Measurements from ENCODE around the gene WFDC13. TPM values are rescaled to one million over a fixed set of nuclear protein-coding genes. Genes with fewer than 3 reads are reported as not detected.
"Not testable (repeated sequence)": the region's sequence is repeated elsewhere in the genome, so short reads cannot be mapped to it uniquely, and the experiment has no call there.

The WFDC13 gene
- total RNA-seq, 2 donors from 2014 or later: not detected

DNA sequence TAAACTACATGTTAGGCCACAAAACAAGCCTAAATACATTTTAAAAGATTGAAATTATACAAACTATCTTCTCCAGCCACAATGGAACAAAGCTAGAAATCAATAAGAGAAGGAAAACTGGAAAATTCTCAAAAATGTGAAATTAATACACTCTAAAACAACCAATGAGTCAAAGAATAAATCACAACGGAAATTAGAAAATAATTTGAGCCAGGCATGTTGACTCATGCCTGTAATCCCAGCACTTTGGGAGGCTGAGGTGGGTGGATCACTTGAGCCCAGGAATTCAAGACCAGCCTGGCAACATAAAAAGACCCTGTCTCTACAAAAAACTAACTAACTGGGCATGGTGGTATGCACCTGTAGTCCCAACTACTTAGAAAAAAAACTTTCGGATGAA, 6.3 kb upstream of the WFDC13 start:
- 87% methylated on average over 2 of the region's 2 CpGs; no CpG with 5 or more reads in 1 of the 2 experiments for WGBS, 2 experiments (ENCODE audit: insufficient coverage in 1 of 2, insufficient read length in 1 of 2)
- Mint-ChIP-seq H3K27ac (no peak overlapping the region), H3K4me1 (no peaks in the 10 kb centered on the region), H3K27me3 (ENCODE audit: insufficient read depth) (no peaks in the 10 kb centered on the region), H3K36me3 (ENCODE audit: low read depth) (no peaks in the 10 kb centered on the region), H3K9me3 (peaks cover 39% of the 10 kb centered on the region), H3K4me3 (no peak overlapping the region)
- H3K4me1 ChIP-seq (ENCODE audit: control insufficient read depth, insufficient read depth, low read length): no peaks in the 10 kb centered on the region
- no peak overlapping the region for H3K27ac ChIP-seq (ENCODE audit: low read depth, low read length)
- peaks cover 18% of the 10 kb centered on the region for H3K9me3 ChIP-seq (ENCODE audit: control insufficient read depth, low read length)
- TF ChIP-seq, protein P1, sequence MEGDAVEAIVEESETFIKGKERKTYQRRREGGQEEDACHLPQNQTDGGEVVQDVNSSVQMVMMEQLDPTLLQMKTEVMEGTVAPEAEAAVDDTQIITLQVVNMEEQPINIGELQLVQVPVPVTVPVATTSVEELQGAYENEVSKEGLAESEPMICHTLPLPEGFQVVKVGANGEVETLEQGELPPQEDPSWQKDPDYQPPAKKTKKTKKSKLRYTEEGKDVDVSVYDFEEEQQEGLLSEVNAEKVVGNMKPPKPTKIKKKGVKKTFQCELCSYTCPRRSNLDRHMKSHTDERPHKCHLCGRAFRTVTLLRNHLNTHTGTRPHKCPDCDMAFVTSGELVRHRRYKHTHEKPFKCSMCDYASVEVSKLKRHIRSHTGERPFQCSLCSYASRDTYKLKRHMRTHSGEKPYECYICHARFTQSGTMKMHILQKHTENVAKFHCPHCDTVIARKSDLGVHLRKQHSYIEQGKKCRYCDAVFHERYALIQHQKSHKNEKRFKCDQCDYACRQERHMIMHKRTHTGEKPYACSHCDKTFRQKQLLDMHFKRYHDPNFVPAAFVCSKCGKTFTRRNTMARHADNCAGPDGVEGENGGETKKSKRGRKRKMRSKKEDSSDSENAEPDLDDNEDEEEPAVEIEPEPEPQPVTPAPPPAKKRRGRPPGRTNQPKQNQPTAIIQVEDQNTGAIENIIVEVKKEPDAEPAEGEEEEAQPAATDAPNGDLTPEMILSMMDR (conservative IDR thresholded peaks at IDR 0.05): no peak
- H3K36me3 ChIP-seq (ENCODE audit: control insufficient read depth, insufficient read depth, low read length): no peaks in the 10 kb centered on the region
- H3K4me3 ChIP-seq (ENCODE audit: low read length): no peak overlapping the region
- no peaks in the 10 kb centered on the region for H3K27me3 ChIP-seq (ENCODE audit: control insufficient read depth, insufficient read depth, low read length, poor library complexity, severe bottlenecking)
- DNase-seq: no peak
- H3K9ac ChIP-seq (ENCODE audit: extremely low read depth, low read length, poor library complexity, severe bottlenecking): no peak overlapping the region

DNA sequence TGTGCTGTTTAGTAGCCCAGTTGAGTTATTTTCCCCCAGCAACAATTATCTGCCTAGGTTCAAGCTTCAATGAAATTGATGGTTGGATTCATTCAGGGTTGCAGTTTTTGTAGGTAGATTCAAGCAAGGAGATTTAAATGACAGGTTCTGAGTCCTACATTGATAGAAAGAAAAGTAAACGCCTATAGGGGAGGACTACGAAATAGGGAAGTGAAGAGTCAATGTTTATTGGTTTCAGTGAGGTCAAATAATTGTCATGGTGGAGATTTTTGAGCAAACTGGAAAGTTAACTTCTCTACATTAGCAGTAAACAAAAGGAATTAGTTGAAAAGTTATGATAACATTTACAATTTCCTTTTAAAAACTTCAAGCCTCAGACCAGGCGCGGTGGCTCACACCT, 734 bp upstream of the WFDC13 start:
- TF ChIP-seq, protein P1 (conservative IDR thresholded peaks at IDR 0.05): no peak
- peaks cover 4% of the 10 kb centered on the region for H3K4me1 Mint-ChIP-seq
- no peak overlapping the region for H3K9ac ChIP-seq (ENCODE audit: extremely low read depth, low read length, poor library complexity, severe bottlenecking)
- no peaks in the 10 kb centered on the region for H3K9me3 ChIP-seq (ENCODE audit: control insufficient read depth, low read length)
- H3K27me3 Mint-ChIP-seq (ENCODE audit: insufficient read depth): peaks cover 4% of the 10 kb centered on the region
- H3K4me3 ChIP-seq (ENCODE audit: low read length): no peak overlapping the region
- no peaks in the 10 kb centered on the region for H3K36me3 ChIP-seq (ENCODE audit: control insufficient read depth, insufficient read depth, low read length)
- peaks cover 2% of the 10 kb centered on the region for H3K36me3 Mint-ChIP-seq (ENCODE audit: low read depth)
- peaks cover 4% of the 10 kb centered on the region for H3K4me1 ChIP-seq (ENCODE audit: control insufficient read depth, insufficient read depth, low read length)
- no peak for DNase-seq
- WGBS, 2 experiments (ENCODE audit: insufficient coverage in 1 of 2, insufficient read length in 1 of 2): 79 to 100% methylated on average over 2 to 4 of the region's 4 CpGs
- H3K27ac ChIP-seq (ENCODE audit: low read depth, low read length): no peak overlapping the region
- H3K9me3 Mint-ChIP-seq: peaks cover 4% of the 10 kb centered on the region
- H3K27ac Mint-ChIP-seq: no peak overlapping the region
- no peaks in the 10 kb centered on the region for H3K27me3 ChIP-seq (ENCODE audit: control insufficient read depth, insufficient read depth, low read length, poor library complexity, severe bottlenecking)
- H3K4me3 Mint-ChIP-seq: no peak overlapping the region

DNA sequence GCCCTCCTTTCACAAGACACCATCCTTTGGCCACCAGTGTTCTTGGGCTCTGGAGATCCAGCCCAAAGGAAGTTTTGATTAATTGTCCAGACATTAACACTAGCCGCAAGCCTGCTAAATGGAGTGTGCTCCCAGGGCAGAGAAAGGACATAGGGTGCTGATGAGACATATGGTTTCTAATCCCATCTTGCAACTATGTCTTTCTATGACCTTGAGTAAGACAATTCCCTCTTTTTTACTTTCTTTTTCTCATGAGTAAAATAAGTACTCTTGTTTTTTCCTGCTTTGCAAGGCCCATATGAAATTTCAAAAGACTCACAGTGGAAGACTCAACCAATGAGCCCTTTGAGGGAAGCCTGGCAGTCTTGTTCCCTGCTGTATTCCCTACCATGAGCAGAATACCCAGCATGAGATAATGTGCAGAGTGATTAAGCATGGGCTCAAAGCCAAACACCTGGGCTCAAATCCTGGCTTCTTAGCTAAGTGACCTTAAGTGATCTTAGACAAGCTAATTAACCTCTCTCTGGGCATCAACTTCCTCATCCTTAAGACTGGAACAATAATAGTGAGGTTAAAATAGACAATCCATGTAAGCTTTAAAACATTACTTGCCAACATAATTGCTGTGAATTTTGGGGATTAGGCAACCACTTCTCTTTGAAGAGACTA, 3.3 kb downstream of the WFDC13 start, which contains the start of gene WFDC10B:
WFDC10B (minus strand) TSS at position 51 of the 669 bp plus-strand sequence. CDS start 19,027 bp downstream, outside the sequence.
- no peaks in the 10 kb centered on the region for H3K9me3 ChIP-seq (ENCODE audit: control insufficient read depth, low read length)
- TF ChIP-seq, protein P1 (conservative IDR thresholded peaks at IDR 0.05): no peak
- Mint-ChIP-seq H3K27ac (no peak within 1 kb of the TSS), H3K27me3 (ENCODE audit: insufficient read depth) (peaks cover 4% of the 10 kb centered on the region), H3K4me1 (peaks cover 4% of the 10 kb centered on the region), H3K36me3 (ENCODE audit: low read depth) (peaks cover 2% of the 10 kb centered on the region), H3K9me3 (no peaks in the 10 kb centered on the region), H3K4me3 (no peak within 1 kb of the TSS)
- H3K9ac ChIP-seq (ENCODE audit: extremely low read depth, low read length, poor library complexity, severe bottlenecking): no peak within 1 kb of the TSS
- no peak within 1 kb of the TSS for H3K4me3 ChIP-seq (ENCODE audit: low read length)
- H3K36me3 ChIP-seq (ENCODE audit: control insufficient read depth, insufficient read depth, low read length): no peaks in the 10 kb centered on the region
- H3K27me3 ChIP-seq (ENCODE audit: control insufficient read depth, insufficient read depth, low read length, poor library complexity, severe bottlenecking): no peaks in the 10 kb centered on the region
- no peak for DNase-seq
- no peak within 1 kb of the TSS for H3K27ac ChIP-seq (ENCODE audit: low read depth, low read length)
- whole genome bisulfite sequencing, 2 experiments (ENCODE audit: insufficient coverage in 1 of 2, insufficient read length in 1 of 2): 92 to 100% methylated on average over 1 of the region's 1 CpG
- H3K4me1 ChIP-seq (ENCODE audit: control insufficient read depth, insufficient read depth, low read length): peaks cover 4% of the 10 kb centered on the region

DNA sequence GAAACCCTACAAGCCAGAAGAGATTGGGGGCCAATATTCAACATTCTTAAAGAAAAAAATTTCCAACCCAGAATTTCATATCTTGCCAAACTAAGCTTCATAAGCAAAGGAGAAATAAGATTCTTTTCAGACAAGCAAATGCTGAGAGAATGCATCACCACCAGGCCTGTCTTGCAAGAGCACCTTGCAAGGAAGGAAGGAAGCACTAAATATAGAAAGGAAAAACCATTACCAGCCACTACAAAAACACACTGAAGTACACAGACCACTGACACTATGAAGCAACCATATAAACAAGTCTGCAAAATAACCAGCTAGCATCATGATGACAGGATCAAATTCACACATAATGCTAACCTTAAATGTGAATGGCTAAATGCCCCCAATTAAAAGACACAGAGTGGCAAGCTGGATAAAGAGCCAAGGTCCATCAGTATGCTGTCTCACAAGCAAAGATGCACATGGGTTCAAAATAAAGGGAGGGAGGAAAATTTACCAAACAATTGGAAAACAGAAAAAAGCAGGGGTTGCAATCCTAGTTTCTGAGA, 14.4 kb downstream of the WFDC13 start:
- H3K27me3 Mint-ChIP-seq (ENCODE audit: insufficient read depth): not testable (repeated sequence)

More for the DNA sequence above, 14.4 kb downstream of the WFDC13 start:
- H3K9me3 ChIP-seq (ENCODE audit: control insufficient read depth, low read length); H3K9ac ChIP-seq (ENCODE audit: extremely low read depth, low read length, poor library complexity, severe bottlenecking); H3K36me3 ChIP-seq (ENCODE audit: control insufficient read depth, insufficient read depth, low read length); H3K4me1 ChIP-seq (ENCODE audit: control insufficient read depth, insufficient read depth, low read length); H3K36me3 Mint-ChIP-seq (ENCODE audit: low read depth); H3K4me3 Mint-ChIP-seq; H3K27ac Mint-ChIP-seq; H3K27ac ChIP-seq (ENCODE audit: low read depth, low read length); H3K27me3 ChIP-seq (ENCODE audit: control insufficient read depth, insufficient read depth, low read length, poor library complexity, severe bottlenecking); H3K4me1 Mint-ChIP-seq; DNase-seq; H3K4me3 ChIP-seq (ENCODE audit: low read length): not testable (repeated sequence)
- peaks cover 27% of the 10 kb centered on the region for H3K9me3 Mint-ChIP-seq

Data from endodermal cell (in vitro differentiated cells).